Calu3 (cell line): Measurements from ENCODE around the gene CHP2. TPM values are rescaled to one million over a fixed set of nuclear protein-coding genes. Genes with fewer than 3 reads are reported as not detected.

ENCODE experiments used
- BruUV-seq: library from RNA; stranded (reverse); fragments of 400-500 nt; replicated peaks from 2 replicates; lab custom pipeline; 2021; lab: Mats Ljungman, UMichigan
- CTCF ChIA-PET: fragments of 300-600 bp; sonication (Branson Sonifier 250); formaldehyde crosslinking; loops from one replicate; lab custom pipeline; 2022; ENCODE audit warnings: antibody characterized with exemption; lab: Charles Lee
- DNase-seq: peaks from one replicate; pipeline ENCODE4 v3.0.0; 2022
- H3K27ac Mint-ChIP-seq: one replicate; pipeline ENCODE4 v1.8.0; 2022; ENCODE audit warnings: mixed read lengths; ENCODE audit not compliant: unreplicated experiment
- H3K27me3 Mint-ChIP-seq: one replicate; pipeline ENCODE4 v1.8.0; 2022; ENCODE audit warnings: mixed read lengths; ENCODE audit not compliant: unreplicated experiment
- H3K36me3 Mint-ChIP-seq: one replicate; pipeline ENCODE4 v1.8.0; 2022; ENCODE audit warnings: mild to moderate bottlenecking, moderate library complexity, mixed read lengths; ENCODE audit not compliant: insufficient read depth, unreplicated experiment
- H3K4me1 Mint-ChIP-seq: one replicate; pipeline ENCODE4 v1.8.0; 2022; ENCODE audit warnings: mild to moderate bottlenecking, low read depth, mixed read lengths; ENCODE audit not compliant: unreplicated experiment
- H3K4me3 Mint-ChIP-seq: one replicate; pipeline ENCODE4 v1.8.0; 2022; ENCODE audit warnings: mild to moderate bottlenecking, low read depth, moderate library complexity, mixed read lengths; ENCODE audit not compliant: unreplicated experiment
- H3K9me3 Mint-ChIP-seq: one replicate; pipeline ENCODE4 v1.8.0; 2022; ENCODE audit warnings: low read depth, mixed read lengths; ENCODE audit not compliant: unreplicated experiment
- CTCF ChIP-seq: fragments of 200-600 bp; IDR thresholded peaks from one replicate; pipeline ENCODE4 v1.8.0; 2022; ENCODE audit warnings: antibody characterized with exemption; ENCODE audit not compliant: unreplicated experiment
- intact Hi-C: fragments of 100-400 bp; cut with micrococcal nuclease; formaldehyde crosslinking; loops from one replicate; pipeline ENCODE4 v1.10.0; 2022; ENCODE audit not compliant: unreplicated experiment
- total RNA-seq: library from RNA; stranded (reverse); gene quantifications from 2 replicates; pipeline ENCODE4 v1.2.3, GENCODE V29; 2022

The CHP2 gene
- total RNA-seq, 1 experiment from 2014 or later = not detected

- H3K4me1 Mint-ChIP-seq = peaks cover 12% of the 10 kb centered on the region
- no peak overlapping the region for H3K4me3 Mint-ChIP-seq
- intact Hi-C loops = loop anchor here (10.0 kb wide), 1 partner anchor 132 kb away; the partner anchor contains the start of gene PLK1
- no peak overlapping the region for H3K27ac Mint-ChIP-seq
- H3K9me3 Mint-ChIP-seq = no peaks in the 10 kb centered on the region
- TF ChIP-seq CTCF = no peak
- CTCF ChIA-PET = no interaction called here
- peaks cover 57% of the 10 kb centered on the region for H3K27me3 Mint-ChIP-seq
- BruUV-seq = no TSS peak
- DNase-seq = no peak
- no peaks in the 10 kb centered on the region for H3K36me3 Mint-ChIP-seq
Observed at GRCh38 chr16:23807028-23807427, 52.2 kb downstream of the CHP2 start.

Other genes starting within 250 kb of the CHP2 start
- 81.6 and 90.4 TPM in 2 replicates for gene GGA2, start 244.5 kb upstream of the CHP2 start, total RNA-seq
- 45.9 and 46.9 TPM in 2 replicates for gene EARS2, start 197.7 kb upstream of the CHP2 start, total RNA-seq
- 121 and 125 TPM in 2 replicates for gene UBFD1, start 197.3 kb upstream of the CHP2 start, total RNA-seq
- gene NDUFAB1, start 158.7 kb upstream of the CHP2 start, total RNA-seq = 143 and 150 TPM in 2 replicates
- gene PALB2, start 113.7 kb upstream of the CHP2 start, total RNA-seq = 28.0 and 30.6 TPM in 2 replicates
- gene DCTN5, start 113.6 kb upstream of the CHP2 start, total RNA-seq = 152 and 155 TPM in 2 replicates
- gene PLK1, start 76.1 kb upstream of the CHP2 start, total RNA-seq = 122 and 136 TPM in 2 replicates
- 3.2 and 9.3 TPM in 2 replicates for gene ERN2, start 41.8 kb upstream of the CHP2 start, total RNA-seq
- gene PRKCB, start 81.0 kb downstream of the CHP2 start, total RNA-seq = not detected in 2 replicates